Mesothelial cell of epicardium (in vitro differentiated cells): ENCODE results near the gene SLC15A1. TPM values are rescaled to one million over a fixed set of nuclear protein-coding genes. Genes with fewer than 3 reads are reported as not detected.

Source experiments
- DNase-seq, 2 experiments: peaks; one replicate each; pipeline ENCODE4 v3.0.0; 2021; ENCODE audit warnings: low spot score in 2 of 2; ENCODE audit not compliant: unreplicated experiment in 2 of 2
- H3K27ac Mint-ChIP-seq: 2 replicates; pipeline ENCODE4 v1.8.0; 2021; ENCODE audit warnings: mixed read lengths
- H3K27me3 Mint-ChIP-seq: 2 replicates; pipeline ENCODE4 v1.8.0; 2021; ENCODE audit warnings: low read depth, mixed read lengths
- H3K36me3 Mint-ChIP-seq: 2 replicates; pipeline ENCODE4 v1.8.0; 2021; ENCODE audit warnings: mixed read lengths
- H3K4me1 Mint-ChIP-seq: 2 replicates; pipeline ENCODE4 v1.8.0; 2021; ENCODE audit warnings: mixed read lengths
- H3K4me3 Mint-ChIP-seq: 2 replicates; pipeline ENCODE4 v1.8.0; 2021; ENCODE audit warnings: mild to moderate bottlenecking, moderate library complexity, mixed read lengths
- H3K9me3 Mint-ChIP-seq: 2 replicates; pipeline ENCODE4 v1.8.0; 2021; ENCODE audit warnings: mixed read lengths
- CTCF ChIP-seq: fragments of 200-600 bp; sonication (generic); IDR thresholded peaks from one replicate; pipeline ENCODE4 v1.5.0; 2021; ENCODE audit warnings: antibody characterized with exemption; ENCODE audit not compliant: unreplicated experiment
- total RNA-seq: library from RNA; stranded (reverse); gene quantifications from 3 replicates; pipeline ENCODE4 v1.2.1, GENCODE V29; 2021

The SLC15A1 gene
- total RNA-seq, 1 donor from 2014 or later = 1.0 TPM

- no peaks in the 10 kb centered on the region for H3K4me1 Mint-ChIP-seq
- TF ChIP-seq CTCF = no peak
- H3K27ac Mint-ChIP-seq = no peak overlapping the region
- no peaks in the 10 kb centered on the region for H3K27me3 Mint-ChIP-seq
- H3K36me3 Mint-ChIP-seq = no peaks in the 10 kb centered on the region
- H3K9me3 Mint-ChIP-seq = no peaks in the 10 kb centered on the region
- no peak overlapping the region for H3K4me3 Mint-ChIP-seq
- no peak for DNase-seq
Observed at GRCh38 chr13:98664047-98664446, 88.4 kb downstream of the SLC15A1 start.

- no peak for TF ChIP-seq CTCF
- DNase-seq = no peak
- peaks cover 2% of the 10 kb centered on the region for H3K27me3 Mint-ChIP-seq
- H3K9me3 Mint-ChIP-seq = no peaks in the 10 kb centered on the region
- no peak overlapping the region for H3K27ac Mint-ChIP-seq
- no peak overlapping the region for H3K4me3 Mint-ChIP-seq
- H3K4me1 Mint-ChIP-seq = peaks cover 8% of the 10 kb centered on the region
- no peaks in the 10 kb centered on the region for H3K36me3 Mint-ChIP-seq
Observed at GRCh38 chr13:98658131-98658530, 94.3 kb downstream of the SLC15A1 start.

GRCh38 chr13:98657506-98658085 lies 94.9 kb downstream of the SLC15A1 start:
- no peak for TF ChIP-seq CTCF
- no peaks in the 10 kb centered on the region for H3K9me3 Mint-ChIP-seq
- H3K27ac Mint-ChIP-seq = no peak overlapping the region
- H3K36me3 Mint-ChIP-seq = no peaks in the 10 kb centered on the region
- H3K27me3 Mint-ChIP-seq = peaks cover 2% of the 10 kb centered on the region
- H3K4me3 Mint-ChIP-seq = no peak overlapping the region
- no peak for DNase-seq
- peaks cover 8% of the 10 kb centered on the region for H3K4me1 Mint-ChIP-seq

- Mint-ChIP-seq H3K36me3 (no peaks in the 10 kb centered on the region), H3K4me3 (no peak overlapping the region), H3K4me1 (peaks cover 13% of the 10 kb centered on the region), H3K9me3 (no peaks in the 10 kb centered on the region), H3K27ac (no peak overlapping the region), H3K27me3 (peaks cover 2% of the 10 kb centered on the region)
- no peak for DNase-seq
- no peak for TF ChIP-seq CTCF
Observed at GRCh38 chr13:98656223-98656622, 96.2 kb downstream of the SLC15A1 start.

GRCh38 chr13:98653463-98653985 lies 98.9 kb downstream of the SLC15A1 start:
- DNase-seq = peak; percentile 44 to 81
- Mint-ChIP-seq H3K27me3 (peaks cover 2% of the 10 kb centered on the region), H3K27ac (no peak overlapping the region), H3K9me3 (no peaks in the 10 kb centered on the region), H3K36me3 (no peaks in the 10 kb centered on the region), H3K4me3 (no peak overlapping the region), H3K4me1 (peaks cover 21% of the 10 kb centered on the region)
- TF ChIP-seq CTCF = peak; percentile 82
